H1 (cell line): Measurements from ENCODE around the gene TCF7L2. TPM values are rescaled to one million over a fixed set of nuclear protein-coding genes. Genes with fewer than 3 reads are reported as not detected.

Experiments
- JUN ChIP-seq: IDR thresholded peaks from 2 replicates; pipeline ENCODE4 v1.6.1; 2011; ENCODE audit warnings: low read depth, mild to moderate bottlenecking, improper control_type of control experiment, low read length
- POLR2A ChIP-seq, 2 experiments: IDR thresholded peaks; 1 replicate in 1 of 2; 2 replicates in 1 of 2; pipeline ENCODE4 v1.6.1; 2011; ENCODE audit warnings: low read depth in 2 of 2, low read length in 2 of 2, mild to moderate bottlenecking in 2 of 2; ENCODE audit errors: control extremely low read depth in 1 of 2
- POU5F1 ChIP-seq: IDR thresholded peaks from 2 replicates; pipeline ENCODE4 v1.6.1; 2011; ENCODE audit warnings: low read depth, mild to moderate bottlenecking, low read length, moderate library complexity
- RAD21 ChIP-seq, 2 experiments: IDR thresholded peaks in 1 of 2; conservative IDR thresholded peaks in 1 of 2; 2 replicates each; pipeline ENCODE4 v1.6.1; 2011; ENCODE audit warnings: low read depth in 2 of 2, low read length in 2 of 2, improper control_type of control experiment in 1 of 2, inconsistent platforms in 1 of 2, mild to moderate bottlenecking in 1 of 2, moderate library complexity in 1 of 2
- RBBP5 ChIP-seq: IDR thresholded peaks from 2 replicates; pipeline ENCODE4 v1.7.1; 2012; ENCODE audit warnings: low read depth, mild to moderate bottlenecking, inconsistent platforms, low read length, moderate library complexity, borderline replicate concordance
- polyA plus RNA-seq, 7 experiments: library from polyadenylated mRNA; depleted of rRNA in 3 of 7; stranded (reverse) in 5 of 7; unstranded in 2 of 7; fragments of >200 nt in 5 of 7; fragments of 200-250 nt in 2 of 7; gene quantifications; 1 replicate in 5 of 7; 2 replicates in 1 of 7; 4 replicates in 1 of 7; pipeline versions ENCODE4 v1.2.1 to v1.2.3, GENCODE V29; 2011 to 2013; ENCODE audit warnings: missing spikeins in 2 of 7, mixed read lengths in 2 of 7
- total RNA-seq: library from RNA; stranded (reverse); fragmentation: NEBNext Ultra II Directional; extraction: Animal tissue kit (Norgen Biotek cat#: 25700); gene quantifications from 2 replicates; pipeline ENCODE4 v1.2.1, GENCODE V29; 2021
- TF ChIP-seq, protein P1 (sequence below): fragments of 300-600 bp; sonication (generic); IDR thresholded peaks from 2 replicates; pipeline ENCODE4 v1.7.1; 2012; ENCODE audit warnings: low read length, moderate library complexity, mild to moderate bottlenecking, inconsistent platforms; ENCODE audit not compliant: insufficient replicate concordance
- TF ChIP-seq, protein P2 (sequence below): IDR thresholded peaks from 2 replicates; pipeline ENCODE4 v1.6.1; 2012; ENCODE audit warnings: low read length, inconsistent platforms

Gene TCF7L2
- total and polyA plus RNA-seq, 2 of the 8 experiments (the other 6 are each of a cell fraction or from before 2014, with no cell fraction given) = 33.9 to 67.3 TPM

DNA sequence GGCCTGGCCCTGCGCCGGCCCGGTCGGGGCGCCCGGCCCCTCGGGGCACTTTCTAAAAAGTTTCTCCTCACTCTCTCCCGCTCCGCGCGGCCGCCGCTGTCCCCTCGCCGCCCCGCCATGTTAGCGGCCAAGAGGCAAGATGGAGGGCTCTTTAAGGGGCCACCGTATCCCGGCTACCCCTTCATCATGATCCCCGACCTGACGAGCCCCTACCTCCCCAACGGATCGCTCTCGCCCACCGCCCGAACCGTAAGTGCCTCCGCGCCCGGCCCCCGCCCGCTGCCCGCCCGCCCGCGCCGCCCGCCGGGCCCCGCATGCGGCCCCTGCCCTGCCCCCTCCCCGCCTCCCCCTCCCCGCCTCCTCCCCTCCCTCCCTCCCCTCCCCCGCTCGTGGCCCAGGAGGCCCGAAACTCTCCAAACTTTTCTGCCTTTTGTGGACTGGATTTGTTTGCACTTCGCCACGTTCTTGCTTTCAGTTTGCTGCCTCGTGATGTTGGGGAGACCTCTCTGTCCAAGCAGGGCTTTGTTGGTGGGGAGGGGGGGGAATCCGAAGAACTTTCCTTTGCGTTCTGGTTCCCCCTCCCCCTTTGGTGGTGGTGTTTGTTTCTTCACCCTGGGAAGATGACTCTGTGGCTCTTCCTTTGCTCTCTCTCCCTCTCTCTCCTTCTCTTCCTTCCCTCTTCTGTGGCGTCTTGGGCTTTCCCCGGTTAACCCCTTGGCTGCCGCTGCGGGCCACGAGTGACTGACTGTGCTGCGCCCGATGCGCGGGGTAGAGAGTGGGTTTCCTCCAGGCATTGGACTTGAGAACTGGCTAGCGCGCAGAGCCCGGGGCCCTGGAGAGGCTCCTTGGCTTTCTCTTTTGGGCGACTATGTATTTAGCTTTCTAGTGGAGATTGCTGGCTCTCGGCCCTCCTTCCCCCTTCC is 1.6 kb downstream of the TCF7L2 start (continued):
- TF ChIP-seq, protein P1, sequence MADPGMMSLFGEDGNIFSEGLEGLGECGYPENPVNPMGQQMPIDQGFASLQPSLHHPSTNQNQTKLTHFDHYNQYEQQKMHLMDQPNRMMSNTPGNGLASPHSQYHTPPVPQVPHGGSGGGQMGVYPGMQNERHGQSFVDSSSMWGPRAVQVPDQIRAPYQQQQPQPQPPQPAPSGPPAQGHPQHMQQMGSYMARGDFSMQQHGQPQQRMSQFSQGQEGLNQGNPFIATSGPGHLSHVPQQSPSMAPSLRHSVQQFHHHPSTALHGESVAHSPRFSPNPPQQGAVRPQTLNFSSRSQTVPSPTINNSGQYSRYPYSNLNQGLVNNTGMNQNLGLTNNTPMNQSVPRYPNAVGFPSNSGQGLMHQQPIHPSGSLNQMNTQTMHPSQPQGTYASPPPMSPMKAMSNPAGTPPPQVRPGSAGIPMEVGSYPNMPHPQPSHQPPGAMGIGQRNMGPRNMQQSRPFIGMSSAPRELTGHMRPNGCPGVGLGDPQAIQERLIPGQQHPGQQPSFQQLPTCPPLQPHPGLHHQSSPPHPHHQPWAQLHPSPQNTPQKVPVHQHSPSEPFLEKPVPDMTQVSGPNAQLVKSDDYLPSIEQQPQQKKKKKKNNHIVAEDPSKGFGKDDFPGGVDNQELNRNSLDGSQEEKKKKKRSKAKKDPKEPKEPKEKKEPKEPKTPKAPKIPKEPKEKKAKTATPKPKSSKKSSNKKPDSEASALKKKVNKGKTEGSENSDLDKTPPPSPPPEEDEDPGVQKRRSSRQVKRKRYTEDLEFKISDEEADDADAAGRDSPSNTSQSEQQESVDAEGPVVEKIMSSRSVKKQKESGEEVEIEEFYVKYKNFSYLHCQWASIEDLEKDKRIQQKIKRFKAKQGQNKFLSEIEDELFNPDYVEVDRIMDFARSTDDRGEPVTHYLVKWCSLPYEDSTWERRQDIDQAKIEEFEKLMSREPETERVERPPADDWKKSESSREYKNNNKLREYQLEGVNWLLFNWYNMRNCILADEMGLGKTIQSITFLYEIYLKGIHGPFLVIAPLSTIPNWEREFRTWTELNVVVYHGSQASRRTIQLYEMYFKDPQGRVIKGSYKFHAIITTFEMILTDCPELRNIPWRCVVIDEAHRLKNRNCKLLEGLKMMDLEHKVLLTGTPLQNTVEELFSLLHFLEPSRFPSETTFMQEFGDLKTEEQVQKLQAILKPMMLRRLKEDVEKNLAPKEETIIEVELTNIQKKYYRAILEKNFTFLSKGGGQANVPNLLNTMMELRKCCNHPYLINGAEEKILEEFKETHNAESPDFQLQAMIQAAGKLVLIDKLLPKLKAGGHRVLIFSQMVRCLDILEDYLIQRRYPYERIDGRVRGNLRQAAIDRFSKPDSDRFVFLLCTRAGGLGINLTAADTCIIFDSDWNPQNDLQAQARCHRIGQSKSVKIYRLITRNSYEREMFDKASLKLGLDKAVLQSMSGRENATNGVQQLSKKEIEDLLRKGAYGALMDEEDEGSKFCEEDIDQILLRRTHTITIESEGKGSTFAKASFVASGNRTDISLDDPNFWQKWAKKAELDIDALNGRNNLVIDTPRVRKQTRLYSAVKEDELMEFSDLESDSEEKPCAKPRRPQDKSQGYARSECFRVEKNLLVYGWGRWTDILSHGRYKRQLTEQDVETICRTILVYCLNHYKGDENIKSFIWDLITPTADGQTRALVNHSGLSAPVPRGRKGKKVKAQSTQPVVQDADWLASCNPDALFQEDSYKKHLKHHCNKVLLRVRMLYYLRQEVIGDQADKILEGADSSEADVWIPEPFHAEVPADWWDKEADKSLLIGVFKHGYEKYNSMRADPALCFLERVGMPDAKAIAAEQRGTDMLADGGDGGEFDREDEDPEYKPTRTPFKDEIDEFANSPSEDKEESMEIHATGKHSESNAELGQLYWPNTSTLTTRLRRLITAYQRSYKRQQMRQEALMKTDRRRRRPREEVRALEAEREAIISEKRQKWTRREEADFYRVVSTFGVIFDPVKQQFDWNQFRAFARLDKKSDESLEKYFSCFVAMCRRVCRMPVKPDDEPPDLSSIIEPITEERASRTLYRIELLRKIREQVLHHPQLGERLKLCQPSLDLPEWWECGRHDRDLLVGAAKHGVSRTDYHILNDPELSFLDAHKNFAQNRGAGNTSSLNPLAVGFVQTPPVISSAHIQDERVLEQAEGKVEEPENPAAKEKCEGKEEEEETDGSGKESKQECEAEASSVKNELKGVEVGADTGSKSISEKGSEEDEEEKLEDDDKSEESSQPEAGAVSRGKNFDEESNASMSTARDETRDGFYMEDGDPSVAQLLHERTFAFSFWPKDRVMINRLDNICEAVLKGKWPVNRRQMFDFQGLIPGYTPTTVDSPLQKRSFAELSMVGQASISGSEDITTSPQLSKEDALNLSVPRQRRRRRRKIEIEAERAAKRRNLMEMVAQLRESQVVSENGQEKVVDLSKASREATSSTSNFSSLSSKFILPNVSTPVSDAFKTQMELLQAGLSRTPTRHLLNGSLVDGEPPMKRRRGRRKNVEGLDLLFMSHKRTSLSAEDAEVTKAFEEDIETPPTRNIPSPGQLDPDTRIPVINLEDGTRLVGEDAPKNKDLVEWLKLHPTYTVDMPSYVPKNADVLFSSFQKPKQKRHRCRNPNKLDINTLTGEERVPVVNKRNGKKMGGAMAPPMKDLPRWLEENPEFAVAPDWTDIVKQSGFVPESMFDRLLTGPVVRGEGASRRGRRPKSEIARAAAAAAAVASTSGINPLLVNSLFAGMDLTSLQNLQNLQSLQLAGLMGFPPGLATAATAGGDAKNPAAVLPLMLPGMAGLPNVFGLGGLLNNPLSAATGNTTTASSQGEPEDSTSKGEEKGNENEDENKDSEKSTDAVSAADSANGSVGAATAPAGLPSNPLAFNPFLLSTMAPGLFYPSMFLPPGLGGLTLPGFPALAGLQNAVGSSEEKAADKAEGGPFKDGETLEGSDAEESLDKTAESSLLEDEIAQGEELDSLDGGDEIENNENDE = no peak
- TF ChIP-seq POU5F1 (no peak), RBBP5 (peak; percentile 85), POLR2A (IDR thresholded peaks at IDR 0.05; ENCODE audit: control extremely low read depth in 1 of 2, low read depth in 2 of 2, low read length in 2 of 2) (peak in 1 of 2 experiments; percentile 34; a peak in 1 of 3 replicates), RAD21 (IDR thresholded peaks at IDR 0.05 in 1 of 2, conservative IDR thresholded peaks at IDR 0.05 in 1 of 2; ENCODE audit: low read depth in 2 of 2, low read length in 2 of 2) (peak; percentile 2 to 13; a peak in 1 of 4 replicates), JUN (no peak)
- TF ChIP-seq, protein P2, sequence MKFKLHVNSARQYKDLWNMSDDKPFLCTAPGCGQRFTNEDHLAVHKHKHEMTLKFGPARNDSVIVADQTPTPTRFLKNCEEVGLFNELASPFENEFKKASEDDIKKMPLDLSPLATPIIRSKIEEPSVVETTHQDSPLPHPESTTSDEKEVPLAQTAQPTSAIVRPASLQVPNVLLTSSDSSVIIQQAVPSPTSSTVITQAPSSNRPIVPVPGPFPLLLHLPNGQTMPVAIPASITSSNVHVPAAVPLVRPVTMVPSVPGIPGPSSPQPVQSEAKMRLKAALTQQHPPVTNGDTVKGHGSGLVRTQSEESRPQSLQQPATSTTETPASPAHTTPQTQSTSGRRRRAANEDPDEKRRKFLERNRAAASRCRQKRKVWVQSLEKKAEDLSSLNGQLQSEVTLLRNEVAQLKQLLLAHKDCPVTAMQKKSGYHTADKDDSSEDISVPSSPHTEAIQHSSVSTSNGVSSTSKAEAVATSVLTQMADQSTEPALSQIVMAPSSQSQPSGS = no peak; the same call in 1 of the 2 replicates
